Lung (tissue), 12 donors: ENCODE measurements around the gene OBSCN. TPM values are rescaled to one million over a fixed set of nuclear protein-coding genes. Genes with fewer than 3 reads are reported as not detected.
A peak's percentile ranks its signal among the peaks of the same experiment; 100 is the strongest.

Experiments
- ATAC-seq: fragments of 200-7000 bp; cut with Tn5 transposase; one replicate; pipeline ENCODE4 v1.9.1; 2020; ENCODE audit warnings: moderate number of reproducible peaks; ENCODE audit not compliant: insufficient read depth, low FRiP score
- DNase-seq, 3 donors: peaks; one replicate each; pipeline ENCODE4 v3.0.0-alpha.2; 2013 to 2017
- H3K27ac ChIP-seq, 2 donors: one replicate each; pipeline ENCODE4 v1.5.1; 2013; ENCODE audit warnings: mild to moderate bottlenecking in 2 of 2, moderate library complexity in 2 of 2, control low read depth in 1 of 2, inconsistent platforms in 1 of 2, low read depth in 1 of 2, low read length in 1 of 2
- H3K27me3 ChIP-seq, 3 donors: one replicate each; pipeline ENCODE4 v1.5.1; 2013; ENCODE audit warnings: low read length in 2 of 3; ENCODE audit not compliant: control insufficient read depth in 3 of 3, insufficient read depth in 3 of 3
- H3K36me3 ChIP-seq, 4 donors: one replicate each; pipeline ENCODE4 v1.5.1; 2013; ENCODE audit warnings: low read length in 4 of 4, mild to moderate bottlenecking in 1 of 4, moderate library complexity in 1 of 4; ENCODE audit not compliant: control insufficient read depth in 4 of 4, insufficient read depth in 4 of 4
- H3K4me1 ChIP-seq, 5 donors: one replicate each; pipeline ENCODE4 v1.5.1; 2013; ENCODE audit warnings: low read length in 5 of 5, mild to moderate bottlenecking in 2 of 5, moderate library complexity in 1 of 5; ENCODE audit not compliant: control insufficient read depth in 5 of 5, insufficient read depth in 5 of 5
- H3K4me3 ChIP-seq: one replicate; pipeline ENCODE4 v1.5.1; 2013; ENCODE audit warnings: mild to moderate bottlenecking, control low read depth, moderate library complexity
- H3K9ac ChIP-seq, 2 donors: one replicate each; pipeline ENCODE4 v1.5.1; 2013; ENCODE audit warnings: low read length in 2 of 2, control low read depth in 1 of 2; ENCODE audit not compliant: insufficient read depth in 1 of 2
- H3K9me3 ChIP-seq, 4 donors: one replicate each; pipeline ENCODE4 v1.5.1; 2013; ENCODE audit warnings: low read length in 3 of 4, mild to moderate bottlenecking in 1 of 4, moderate library complexity in 1 of 4; ENCODE audit not compliant: control insufficient read depth in 4 of 4, insufficient read depth in 3 of 4
- CTCF ChIP-seq: IDR thresholded peaks from 2 replicates; pipeline ENCODE4 v1.5.1; 2012; ENCODE audit warnings: mild to moderate bottlenecking; ENCODE audit errors: control extremely low read depth, extremely low read depth
- WGBS, 2 donors: extraction: QIAGEN DNeasy Blood & Tissue Kit; methylation state at CpG; one replicate each; pipeline ENCODE4 v1.1.7; 2013; 5-methylcytosine and 5-hydroxymethylcytosine counted together
- polyA plus RNA-seq, 2 donors: library from polyadenylated mRNA; stranded (reverse); fragments of 200-250 nt; gene quantifications; one replicate each; pipeline ENCODE4 v1.2.1, GENCODE V29; 2013
- total RNA-seq, 2 donors: library from RNA; depleted of rRNA in 1 of 2; stranded (reverse); fragments of >200 nt in 1 of 2; gene quantifications; one replicate each; pipeline ENCODE4 v1.2.1, GENCODE V29; 2014 to 2021
- donor health status: control.
- donor health status: control.
- donor health status: Bipolar disorder and iron deficiency.
- donor health status: healthy.
- donor health status: DM: yes; HTN: yes; CAD: no.

OBSCN gene
- total and polyA plus RNA-seq, 4 donors: 5.1 to 47.3 (median 25.4) TPM

- DNase-seq: no peak
- Histone ChIP-seq H3K9ac (no peak overlapping the region), H3K36me3 (peaks cover 0 to 31% (median 14%) of the 10 kb centered on the region in 4 donors), H3K9me3 (peaks cover 0 to 10% (median 8%) of the 10 kb centered on the region in 4 donors), H3K27ac (no peak overlapping the region), H3K4me3 (no peak overlapping the region), H3K4me1 (no peaks in the 10 kb centered on the region), H3K27me3 (no peaks in the 10 kb centered on the region)
- ATAC-seq: no peak
- WGBS, 2 donors: 89 to 94% methylated on average over 6 of the region's 6 CpGs
- no peak for TF ChIP-seq CTCF
Observed at GRCh38 chr1:228305721-228306152, 97.9 kb downstream of the OBSCN start.

GRCh38 chr1:228306275-228307217, 98.7 kb downstream of the OBSCN start:
- no peak overlapping the region for H3K9ac ChIP-seq
- DNase-seq (no peak), ATAC-seq (no peak)
- no peak overlapping the region for H3K27ac ChIP-seq
- no peaks in the 10 kb centered on the region for H3K4me1 ChIP-seq
- peaks cover 0 to 35% (median 16%) of the 10 kb centered on the region in 4 donors for H3K36me3 ChIP-seq
- H3K4me3 ChIP-seq: no peak overlapping the region
- TF ChIP-seq CTCF: no peak
- WGBS, 2 donors: 73 to 82% methylated on average over 35 of the region's 35 CpGs
- peaks cover 0 to 9% (median 6%) of the 10 kb centered on the region in 4 donors for H3K9me3 ChIP-seq
- H3K27me3 ChIP-seq: no peaks in the 10 kb centered on the region

- Histone ChIP-seq H3K9ac (no peak overlapping the region), H3K9me3 (peaks cover 0 to 18% (median 6%) of the 10 kb centered on the region in 4 donors), H3K27ac (no peak overlapping the region), H3K4me1 (no peaks in the 10 kb centered on the region), H3K36me3 (peaks cover 0 to 33% (median 16%) of the 10 kb centered on the region in 4 donors), H3K27me3 (no peaks in the 10 kb centered on the region), H3K4me3 (no peak overlapping the region)
- no peak for TF ChIP-seq CTCF
- DNase-seq (peak in 1 of 3 donors; percentile 5), ATAC-seq (no peak)
- whole genome bisulfite sequencing, 2 donors: 80 to 81% methylated on average over 22 of the region's 22 CpGs
Observed at GRCh38 chr1:228307218-228308023, 99.6 kb downstream of the OBSCN start.
